Trophoblast cell (in vitro differentiated cells and primary cell): Measurements from ENCODE around the gene CDC42EP4.

Experiments used
- DNase-seq, 2 donors: peaks; one replicate each; pipeline ENCODE4 v3.0.0-alpha.2; 2016
- H2AFZ ChIP-seq: 2 replicates; pipeline ENCODE4 v1.6.1; 2013; ENCODE audit warnings: low read length, moderate library complexity, mild to moderate bottlenecking; ENCODE audit not compliant: insufficient read depth, poor library complexity
- H2AK5ac ChIP-seq: 2 replicates; pipeline ENCODE4 v1.6.1; 2013; ENCODE audit warnings: mild to moderate bottlenecking, low read length
- H2BK120ac ChIP-seq: 2 replicates; pipeline ENCODE4 v1.6.1; 2013; ENCODE audit warnings: low read length, mild to moderate bottlenecking, moderate library complexity; ENCODE audit not compliant: insufficient read depth, poor library complexity
- H2BK12ac ChIP-seq: 2 replicates; pipeline ENCODE4 v1.6.1; 2013; ENCODE audit warnings: mild to moderate bottlenecking, low read length, moderate library complexity
- H2BK5ac ChIP-seq: 2 replicates; pipeline ENCODE4 v1.6.1; 2013; ENCODE audit warnings: low read length, low read depth, moderate library complexity, mild to moderate bottlenecking; ENCODE audit not compliant: poor library complexity
- H3K14ac ChIP-seq: 2 replicates; pipeline ENCODE4 v1.6.1; 2013; ENCODE audit warnings: mild to moderate bottlenecking, low read length
- H3K18ac ChIP-seq: 2 replicates; pipeline ENCODE4 v1.6.1; 2013; ENCODE audit warnings: mild to moderate bottlenecking, low read length
- H3K23ac ChIP-seq: 2 replicates; pipeline ENCODE4 v1.6.1; 2013; ENCODE audit warnings: low read length
- H3K27ac ChIP-seq: 2 replicates; pipeline ENCODE4 v1.5.1; 2013; ENCODE audit warnings: low read depth, mild to moderate bottlenecking, inconsistent platforms, low read length, moderate library complexity
- H3K27me3 ChIP-seq: 2 replicates; pipeline ENCODE4 v1.6.1; 2013; ENCODE audit warnings: inconsistent platforms, mild to moderate bottlenecking, low read length, moderate library complexity; ENCODE audit not compliant: insufficient read depth
- H3K36me3 ChIP-seq, 2 experiments: 1 replicate in 1 of 2; 2 replicates in 1 of 2; pipeline ENCODE4 v1.6.1; 2013; ENCODE audit warnings: low read length in 2 of 2, mild to moderate bottlenecking in 2 of 2, moderate library complexity in 1 of 2; ENCODE audit not compliant: insufficient read depth in 2 of 2, control insufficient read depth in 1 of 2
- H3K4ac ChIP-seq: 2 replicates; pipeline ENCODE4 v1.6.1; 2013; ENCODE audit warnings: low read depth, mild to moderate bottlenecking, low read length, moderate library complexity
- H3K4me1 ChIP-seq, 2 experiments: 1 replicate in 1 of 2; 2 replicates in 1 of 2; pipeline ENCODE4 v1.6.1; 2013; ENCODE audit warnings: low read length in 2 of 2, mild to moderate bottlenecking in 2 of 2, moderate library complexity in 1 of 2; ENCODE audit not compliant: insufficient read depth in 2 of 2, control insufficient read depth in 1 of 2
- H3K4me2 ChIP-seq: 2 replicates; pipeline ENCODE4 v1.6.1; 2013; ENCODE audit warnings: inconsistent platforms, mild to moderate bottlenecking, low read length, moderate library complexity
- H3K4me3 ChIP-seq: 2 replicates; pipeline ENCODE4 v1.5.1; 2013; ENCODE audit warnings: mild to moderate bottlenecking, low read depth, low read length, inconsistent platforms
- H3K79me1 ChIP-seq: one replicate; pipeline ENCODE4 v1.6.1; 2013; ENCODE audit warnings: low read length
- H3K79me2 ChIP-seq: 2 replicates; pipeline ENCODE4 v1.6.1; 2013; ENCODE audit warnings: low read length, mild to moderate bottlenecking; ENCODE audit not compliant: control insufficient read depth, insufficient read depth, poor library complexity
- H3K9ac ChIP-seq: 2 replicates; pipeline ENCODE4 v1.6.1; 2013; ENCODE audit warnings: mild to moderate bottlenecking, low read length
- H3K9me3 ChIP-seq: 2 replicates; pipeline ENCODE4 v1.6.1; 2013; ENCODE audit warnings: low read depth, mild to moderate bottlenecking, control low read depth, inconsistent platforms, low read length; ENCODE audit not compliant: insufficient read depth
- H4K12ac ChIP-seq: 2 replicates; pipeline ENCODE4 v1.6.1; 2013; ENCODE audit warnings: low read depth, mild to moderate bottlenecking, low read length, moderate library complexity
- H4K8ac ChIP-seq: 2 replicates; pipeline ENCODE4 v1.6.1; 2013; ENCODE audit warnings: low read depth, mild to moderate bottlenecking, low read length, moderate library complexity
- H4K91ac ChIP-seq: one replicate; pipeline ENCODE4 v1.6.1; 2013; ENCODE audit warnings: low read depth, mild to moderate bottlenecking, low read length, moderate library complexity
- WGBS: extraction: QIAGEN DNeasy Blood & Tissue Kit; methylation state at CpG from one replicate; pipeline ENCODE4 v1.1.7; 2013; ENCODE audit warnings: missing lambda C conversion rate; ENCODE audit not compliant: insufficient read length, insufficient coverage; ENCODE audit errors: extremely low coverage; 5-methylcytosine and 5-hydroxymethylcytosine counted together

Gene CDC42EP4

DNA sequence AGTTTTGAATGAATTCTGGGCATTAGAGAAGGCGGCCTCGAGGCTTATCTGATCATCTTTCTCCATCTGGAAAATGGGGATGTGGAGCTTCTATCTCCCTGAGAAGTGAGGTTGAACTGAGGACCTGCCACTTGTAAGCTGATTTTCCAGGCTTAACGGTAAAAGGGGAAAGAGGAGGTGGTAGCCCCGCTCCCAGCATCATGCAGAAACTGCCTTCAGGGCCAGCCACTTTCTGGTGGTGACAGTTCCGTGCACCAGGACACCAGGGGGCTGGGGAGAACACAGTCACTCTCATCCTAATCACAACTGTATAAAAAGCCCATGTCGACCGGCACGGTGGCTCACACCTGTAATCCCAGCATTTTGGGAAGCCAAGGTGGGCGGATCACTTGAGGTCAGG, 29.2 kb downstream of the CDC42EP4 start:
- H3K9ac ChIP-seq, result no peak overlapping the region
- no CpG with 5 or more reads among the region's 9 CpGs for WGBS
- no peak overlapping the region for H3K18ac ChIP-seq

DNA sequence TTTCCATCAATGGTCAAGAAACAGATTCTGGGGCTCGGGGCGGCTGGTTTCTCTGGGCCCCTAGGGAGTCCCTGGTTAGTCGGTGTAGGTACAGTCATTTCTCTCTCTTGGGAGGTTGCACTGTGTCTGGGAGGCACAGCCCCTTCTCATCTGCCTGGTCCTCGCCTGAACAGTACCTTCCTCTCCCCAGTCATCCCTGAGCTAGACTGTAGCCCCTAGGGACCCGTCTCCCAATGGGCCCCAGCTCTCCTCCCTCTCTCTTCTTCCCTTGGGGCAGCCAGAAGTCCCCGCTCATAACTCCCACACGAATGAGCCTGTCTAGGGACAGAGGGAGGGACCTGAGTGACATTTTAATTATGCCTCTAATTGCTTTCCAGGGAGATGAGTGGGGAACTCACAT, 29.9 kb downstream of the CDC42EP4 start:
- H4K12ac ChIP-seq, result no peak overlapping the region
- H3K27me3 ChIP-seq, result no peaks in the 10 kb centered on the region
- no peak overlapping the region for H3K27ac ChIP-seq
- H3K79me2 ChIP-seq, result no peaks in the 10 kb centered on the region
- no peak overlapping the region for H3K23ac ChIP-seq
- H3K4me1 ChIP-seq, result peaks cover 10 to 12% of the 10 kb centered on the region in 2 experiments
- H3K4me3 ChIP-seq, result no peak overlapping the region
- H2BK120ac ChIP-seq, result no peak overlapping the region
- DNase-seq, result no peak
- no peak overlapping the region for H3K14ac ChIP-seq
- no peak overlapping the region for H3K18ac ChIP-seq
- no peak overlapping the region for H2BK5ac ChIP-seq
- H3K9me3 ChIP-seq, result no peaks in the 10 kb centered on the region
- H3K9ac ChIP-seq, result no peak overlapping the region
- H2BK12ac ChIP-seq, result no peak overlapping the region
- WGBS, result no CpG with 5 or more reads among the region's 7 CpGs
- no peak overlapping the region for H3K4ac ChIP-seq
- no peaks in the 10 kb centered on the region for H3K79me1 ChIP-seq
- H4K91ac ChIP-seq, result no peak overlapping the region
- H3K4me2 ChIP-seq, result no peak overlapping the region
- H3K36me3 ChIP-seq, result peaks cover 29 to 32% of the 10 kb centered on the region in 2 experiments
- no peak overlapping the region for H2AK5ac ChIP-seq
- no peak overlapping the region for H2AFZ ChIP-seq
- H4K8ac ChIP-seq, result no peak overlapping the region

More for the DNA sequence above, 29.2 kb downstream of the CDC42EP4 start:
- H2AFZ ChIP-seq, result no peak overlapping the region
- H3K14ac ChIP-seq, result no peak overlapping the region
- no peak overlapping the region for H3K4me3 ChIP-seq
- peaks cover 12 to 15% of the 10 kb centered on the region in 2 experiments for H3K4me1 ChIP-seq
- H3K27ac ChIP-seq, result no peak overlapping the region
- no peak overlapping the region for H2BK5ac ChIP-seq
- H3K27me3 ChIP-seq, result no peaks in the 10 kb centered on the region
- no peak for DNase-seq
- no peak overlapping the region for H2AK5ac ChIP-seq
- H4K8ac ChIP-seq, result no peak overlapping the region
- no peaks in the 10 kb centered on the region for H3K79me2 ChIP-seq
- H3K4me2 ChIP-seq, result no peak overlapping the region
- H2BK120ac ChIP-seq, result no peak overlapping the region
- no peaks in the 10 kb centered on the region for H3K79me1 ChIP-seq
- no peak overlapping the region for H3K4ac ChIP-seq
- H3K23ac ChIP-seq, result no peak overlapping the region
- H3K9me3 ChIP-seq, result peaks cover under 1% of the 10 kb centered on the region
- no peak overlapping the region for H4K91ac ChIP-seq
- no peak overlapping the region for H4K12ac ChIP-seq
- H3K36me3 ChIP-seq, result peaks cover 33 to 35% of the 10 kb centered on the region in 2 experiments
- H2BK12ac ChIP-seq, result no peak overlapping the region

DNA sequence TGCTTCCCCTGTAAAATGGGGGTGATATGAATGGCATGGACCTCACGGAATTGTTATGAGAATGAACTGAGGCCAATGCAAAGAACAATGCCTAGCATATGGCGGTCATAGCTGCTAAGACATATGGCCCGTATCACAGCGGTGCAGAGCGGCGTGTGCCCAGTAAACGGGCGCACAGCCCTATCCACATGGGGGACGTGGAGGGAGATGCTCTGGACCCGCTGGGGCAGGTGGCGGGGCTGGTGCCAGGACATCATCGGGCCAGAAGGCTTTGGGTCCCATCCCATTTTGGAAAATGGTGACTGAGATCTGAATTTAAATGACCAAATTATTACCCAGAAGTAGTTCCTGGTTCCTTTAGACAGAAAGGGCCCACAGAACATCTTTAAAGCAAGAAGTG, 31.6 kb downstream of the CDC42EP4 start:
- H3K4me3 ChIP-seq, result no peak overlapping the region
- no peak overlapping the region for H3K4me2 ChIP-seq
- no peak overlapping the region for H3K23ac ChIP-seq

DNA sequence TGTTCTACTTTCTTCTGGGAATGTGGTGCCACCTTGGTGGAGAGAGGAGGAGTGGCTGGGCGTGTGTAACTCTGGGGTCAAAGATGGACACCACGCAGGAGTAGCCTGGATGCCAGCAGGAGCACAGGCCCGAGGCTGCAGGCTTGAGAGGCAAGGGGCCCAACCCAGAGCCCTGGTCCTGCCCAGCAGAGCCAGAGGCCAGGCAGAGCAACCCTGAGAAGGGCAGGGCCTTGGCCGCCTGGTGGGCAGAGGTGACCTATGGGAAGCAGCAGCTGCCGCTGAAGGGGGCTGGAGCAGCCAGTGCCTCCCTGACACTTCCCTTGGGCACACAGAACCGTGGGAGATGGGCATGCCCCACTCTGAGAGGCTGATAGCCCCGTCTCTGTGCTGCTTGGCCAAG, 32.1 kb downstream of the CDC42EP4 start:
- H3K4ac ChIP-seq, result no peak overlapping the region
- WGBS, result no CpG with 5 or more reads among the region's 7 CpGs

More for the DNA sequence above, 31.6 kb downstream of the CDC42EP4 start:
- no peak overlapping the region for H3K14ac ChIP-seq
- H3K36me3 ChIP-seq, result peaks cover 14 to 15% of the 10 kb centered on the region in 2 experiments
- no peak overlapping the region for H2AK5ac ChIP-seq
- H3K27me3 ChIP-seq, result no peaks in the 10 kb centered on the region
- no peaks in the 10 kb centered on the region for H3K9me3 ChIP-seq
- H3K4ac ChIP-seq, result no peak overlapping the region
- no peak overlapping the region for H2AFZ ChIP-seq
- no peak overlapping the region for H2BK12ac ChIP-seq
- no CpG with 5 or more reads among the region's 12 CpGs for whole genome bisulfite sequencing
- no peak overlapping the region for H2BK120ac ChIP-seq
- no peak overlapping the region for H4K8ac ChIP-seq
- H3K4me1 ChIP-seq, result peaks cover 10 to 12% of the 10 kb centered on the region in 2 experiments
- H4K91ac ChIP-seq, result no peak overlapping the region
- H4K12ac ChIP-seq, result no peak overlapping the region
- H3K9ac ChIP-seq, result no peak overlapping the region
- H3K79me1 ChIP-seq, result no peaks in the 10 kb centered on the region
- H3K18ac ChIP-seq, result no peak overlapping the region
- no peak overlapping the region for H3K27ac ChIP-seq
- no peaks in the 10 kb centered on the region for H3K79me2 ChIP-seq
- no peak for DNase-seq
- no peak overlapping the region for H2BK5ac ChIP-seq

More for the DNA sequence above, 32.1 kb downstream of the CDC42EP4 start:
- H3K23ac ChIP-seq, result no peak overlapping the region
- no peak overlapping the region for H2BK5ac ChIP-seq
- H3K27ac ChIP-seq, result no peak overlapping the region
- no peak overlapping the region for H3K9ac ChIP-seq
- H3K79me1 ChIP-seq, result no peaks in the 10 kb centered on the region
- no peak overlapping the region for H4K91ac ChIP-seq
- no peaks in the 10 kb centered on the region for H3K79me2 ChIP-seq
- H2BK12ac ChIP-seq, result no peak overlapping the region
- peaks cover 9 to 10% of the 10 kb centered on the region in 2 experiments for H3K4me1 ChIP-seq
- H3K14ac ChIP-seq, result no peak overlapping the region
- no peak overlapping the region for H3K4me2 ChIP-seq
- peaks cover 10% of the 10 kb centered on the region in 2 experiments for H3K36me3 ChIP-seq
- no peak overlapping the region for H2AFZ ChIP-seq
- no peak overlapping the region for H4K8ac ChIP-seq
- H2AK5ac ChIP-seq, result no peak overlapping the region
- DNase-seq, result no peak
- no peak overlapping the region for H3K18ac ChIP-seq
- H3K9me3 ChIP-seq, result no peaks in the 10 kb centered on the region
- H2BK120ac ChIP-seq, result no peak overlapping the region
- no peaks in the 10 kb centered on the region for H3K27me3 ChIP-seq
- H4K12ac ChIP-seq, result no peak overlapping the region
- H3K4me3 ChIP-seq, result no peak overlapping the region
